ENCODE measurements around the gene TRDMT1. TPM values are rescaled to one million over a fixed set of nuclear protein-coding genes. Genes with fewer than 3 reads are reported as not detected.
A peak's percentile ranks its signal among the peaks of the same experiment; 100 is the strongest.

Gene TRDMT1
- polyA plus RNA-seq, 1 donor = 6.2 TPM

GRCh38 chr10:17231788-17232187 lies 30.3 kb upstream of the TRDMT1 start:
- no peak for DNase-seq
- Histone ChIP-seq H3K36me3 (ENCODE audit: control insufficient read depth, insufficient read depth, low read length) (peaks cover 22% of the 10 kb centered on the region), H3K4me1 (ENCODE audit: control insufficient read depth, insufficient read depth, low read length) (peaks cover 11% of the 10 kb centered on the region), H3K27ac (ENCODE audit: low read length) (no peak overlapping the region), H3K4me3 (ENCODE audit: low read length) (peak overlapping the region; percentile 84), H3K27me3 (ENCODE audit: control insufficient read depth, insufficient read depth, low read length) (peaks cover 36% of the 10 kb centered on the region), H3K9me3 (ENCODE audit: control insufficient read depth, low read depth, low read length) (peaks cover 19% of the 10 kb centered on the region)
- no CpG with 5 or more reads among the region's 1 CpG for WGBS (ENCODE audit: insufficient coverage, low lambda C conversion rate)

- Histone ChIP-seq H3K4me1 (ENCODE audit: control insufficient read depth, insufficient read depth, low read length) (peaks cover 11% of the 10 kb centered on the region), H3K4me3 (ENCODE audit: low read length) (peak overlapping the region; percentile 84), H3K9me3 (ENCODE audit: control insufficient read depth, low read depth, low read length) (peaks cover 19% of the 10 kb centered on the region), H3K36me3 (ENCODE audit: control insufficient read depth, insufficient read depth, low read length) (peaks cover 16% of the 10 kb centered on the region), H3K27ac (ENCODE audit: low read length) (peak overlapping the region; percentile 76), H3K27me3 (ENCODE audit: control insufficient read depth, insufficient read depth, low read length) (peaks cover 49% of the 10 kb centered on the region)
- peak; percentile 84 to 93 for DNase-seq
- WGBS (ENCODE audit: insufficient coverage, low lambda C conversion rate) = no CpG with 5 or more reads among the region's 43 CpGs
These were observed 28.7 kb upstream of the TRDMT1 start for GRCh38 chr10:17229967-17230682.

GRCh38 chr10:17229717-17229966 lies 28.2 kb upstream of the TRDMT1 start:
- Histone ChIP-seq H3K27ac (ENCODE audit: low read length) (peak overlapping the region; percentile 76), H3K9me3 (ENCODE audit: control insufficient read depth, low read depth, low read length) (peaks cover 17% of the 10 kb centered on the region), H3K36me3 (ENCODE audit: control insufficient read depth, insufficient read depth, low read length) (peaks cover 13% of the 10 kb centered on the region), H3K4me1 (ENCODE audit: control insufficient read depth, insufficient read depth, low read length) (peaks cover 11% of the 10 kb centered on the region), H3K4me3 (ENCODE audit: low read length) (peak overlapping the region; percentile 84), H3K27me3 (ENCODE audit: control insufficient read depth, insufficient read depth, low read length) (peaks cover 52% of the 10 kb centered on the region)
- WGBS (ENCODE audit: insufficient coverage, low lambda C conversion rate) = no CpG with 5 or more reads among the region's 21 CpGs
- no peak for DNase-seq

DNA sequence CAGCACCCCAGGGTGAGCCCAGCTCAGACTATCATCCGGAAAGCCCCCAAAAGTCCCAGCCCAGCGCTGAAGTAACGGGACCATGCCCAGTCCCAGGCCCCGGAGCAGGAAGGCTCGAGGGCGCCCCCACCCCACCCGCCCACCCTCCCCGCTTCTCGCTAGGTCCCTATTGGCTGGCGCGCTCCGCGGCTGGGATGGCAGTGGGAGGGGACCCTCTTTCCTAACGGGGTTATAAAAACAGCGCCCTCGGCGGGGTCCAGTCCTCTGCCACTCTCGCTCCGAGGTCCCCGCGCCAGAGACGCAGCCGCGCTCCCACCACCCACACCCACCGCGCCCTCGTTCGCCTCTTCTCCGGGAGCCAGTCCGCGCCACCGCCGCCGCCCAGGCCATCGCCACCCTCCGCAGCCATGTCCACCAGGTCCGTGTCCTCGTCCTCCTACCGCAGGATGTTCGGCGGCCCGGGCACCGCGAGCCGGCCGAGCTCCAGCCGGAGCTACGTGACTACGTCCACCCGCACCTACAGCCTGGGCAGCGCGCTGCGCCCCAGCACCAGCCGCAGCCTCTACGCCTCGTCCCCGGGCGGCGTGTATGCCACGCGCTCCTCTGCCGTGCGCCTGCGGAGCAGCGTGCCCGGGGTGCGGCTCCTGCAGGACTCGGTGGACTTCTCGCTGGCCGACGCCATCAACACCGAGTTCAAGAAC lies 27.7 kb upstream of the TRDMT1 start:
- Histone ChIP-seq H3K27ac (ENCODE audit: low read length) (peak overlapping the region; percentile 90), H3K27me3 (ENCODE audit: control insufficient read depth, insufficient read depth, low read length) (peaks cover 53% of the 10 kb centered on the region), H3K4me3 (ENCODE audit: low read length) (peak overlapping the region; percentile 84), H3K4me1 (ENCODE audit: control insufficient read depth, insufficient read depth, low read length) (peaks cover 11% of the 10 kb centered on the region), H3K9me3 (ENCODE audit: control insufficient read depth, low read depth, low read length) (peaks cover 15% of the 10 kb centered on the region), H3K36me3 (ENCODE audit: control insufficient read depth, insufficient read depth, low read length) (peaks cover 8% of the 10 kb centered on the region)
- peak; percentile 53 to 65 for DNase-seq
- WGBS (ENCODE audit: insufficient coverage, low lambda C conversion rate) = no CpG with 5 or more reads among the region's 72 CpGs

GRCh38 chr10:17228091-17229015 lies 26.9 kb upstream of the TRDMT1 start, which contains the start of gene VIM:
Gene VIM, plus strand, starts transcription at chr10:17228241. Its CDS starts 1,182 bp downstream, at chr10:17229423.
- Histone ChIP-seq H3K36me3 (ENCODE audit: control insufficient read depth, insufficient read depth, low read length) (peaks cover 2% of the 10 kb centered on the region), H3K27me3 (ENCODE audit: control insufficient read depth, insufficient read depth, low read length) (peaks cover 50% of the 10 kb centered on the region), H3K4me3 (ENCODE audit: low read length) (peak within 1 kb of the TSS; percentile 84), H3K9me3 (ENCODE audit: control insufficient read depth, low read depth, low read length) (peaks cover 11% of the 10 kb centered on the region), H3K4me1 (ENCODE audit: control insufficient read depth, insufficient read depth, low read length) (peaks cover 8% of the 10 kb centered on the region), H3K27ac (ENCODE audit: low read length) (peak within 1 kb of the TSS; percentile 90)
- no CpG with 5 or more reads among the region's 77 CpGs for WGBS (ENCODE audit: insufficient coverage, low lambda C conversion rate)
- DNase-seq = peak; percentile 54 to 68

- DNase-seq = peak in 1 of 2 donors; percentile 24
- H3K36me3 ChIP-seq (ENCODE audit: control insufficient read depth, insufficient read depth, low read length) = no peaks in the 10 kb centered on the region
- H3K27ac ChIP-seq (ENCODE audit: low read length) = peak overlapping the region; percentile 90
- peaks cover 50% of the 10 kb centered on the region for H3K27me3 ChIP-seq (ENCODE audit: control insufficient read depth, insufficient read depth, low read length)
- 11% methylated on average over 3 of the region's 12 CpGs for WGBS (ENCODE audit: insufficient coverage, low lambda C conversion rate)
- H3K9me3 ChIP-seq (ENCODE audit: control insufficient read depth, low read depth, low read length) = peaks cover 11% of the 10 kb centered on the region
- H3K4me3 ChIP-seq (ENCODE audit: low read length) = peak overlapping the region; percentile 84
- H3K4me1 ChIP-seq (ENCODE audit: control insufficient read depth, insufficient read depth, low read length) = peaks cover 6% of the 10 kb centered on the region
These were observed 26.1 kb upstream of the TRDMT1 start for GRCh38 chr10:17227367-17228090.

DNA sequence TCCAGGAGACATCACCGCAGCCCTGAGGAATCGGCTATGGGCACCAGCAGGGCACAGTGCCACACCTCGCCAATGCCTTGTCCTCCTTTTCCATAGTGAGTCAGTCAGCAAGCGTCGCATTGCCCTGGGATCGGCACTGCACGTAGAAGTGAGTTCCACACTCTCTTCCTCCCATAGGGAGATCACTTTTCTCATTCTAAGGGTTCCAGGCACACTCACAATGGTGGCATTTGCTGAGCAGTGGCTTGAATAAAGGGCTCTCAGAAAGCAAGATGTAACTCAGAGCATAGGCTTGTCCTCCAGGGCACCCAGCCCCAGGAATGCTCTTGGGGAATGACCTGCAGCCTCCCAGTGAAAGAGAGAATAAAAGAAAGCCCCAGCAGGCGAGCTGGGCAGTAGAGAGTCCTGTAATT lies 25.4 kb upstream of the TRDMT1 start:
- Histone ChIP-seq H3K4me3 (ENCODE audit: low read length) (no peak overlapping the region), H3K36me3 (ENCODE audit: control insufficient read depth, insufficient read depth, low read length) (no peaks in the 10 kb centered on the region), H3K27ac (ENCODE audit: low read length) (no peak overlapping the region), H3K9me3 (ENCODE audit: control insufficient read depth, low read depth, low read length) (peaks cover 11% of the 10 kb centered on the region), H3K4me1 (ENCODE audit: control insufficient read depth, insufficient read depth, low read length) (peaks cover 6% of the 10 kb centered on the region), H3K27me3 (ENCODE audit: control insufficient read depth, insufficient read depth, low read length) (peaks cover 52% of the 10 kb centered on the region)
- no peak for DNase-seq
- WGBS (ENCODE audit: insufficient coverage, low lambda C conversion rate) = no CpG with 5 or more reads among the region's 8 CpGs

- H3K36me3 ChIP-seq (ENCODE audit: control insufficient read depth, insufficient read depth, low read length) = no peaks in the 10 kb centered on the region
- H3K27me3 ChIP-seq (ENCODE audit: control insufficient read depth, insufficient read depth, low read length) = peaks cover 52% of the 10 kb centered on the region
- H3K9me3 ChIP-seq (ENCODE audit: control insufficient read depth, low read depth, low read length) = peaks cover 11% of the 10 kb centered on the region
- H3K4me3 ChIP-seq (ENCODE audit: low read length) = no peak overlapping the region
- H3K4me1 ChIP-seq (ENCODE audit: control insufficient read depth, insufficient read depth, low read length) = peaks cover 6% of the 10 kb centered on the region
- no peak overlapping the region for H3K27ac ChIP-seq (ENCODE audit: low read length)
- WGBS (ENCODE audit: insufficient coverage, low lambda C conversion rate) = 20% methylated on average over 1 of the region's 4 CpGs
- no peak for DNase-seq
These were observed 24.3 kb upstream of the TRDMT1 start for GRCh38 chr10:17225808-17226207.

DNA sequence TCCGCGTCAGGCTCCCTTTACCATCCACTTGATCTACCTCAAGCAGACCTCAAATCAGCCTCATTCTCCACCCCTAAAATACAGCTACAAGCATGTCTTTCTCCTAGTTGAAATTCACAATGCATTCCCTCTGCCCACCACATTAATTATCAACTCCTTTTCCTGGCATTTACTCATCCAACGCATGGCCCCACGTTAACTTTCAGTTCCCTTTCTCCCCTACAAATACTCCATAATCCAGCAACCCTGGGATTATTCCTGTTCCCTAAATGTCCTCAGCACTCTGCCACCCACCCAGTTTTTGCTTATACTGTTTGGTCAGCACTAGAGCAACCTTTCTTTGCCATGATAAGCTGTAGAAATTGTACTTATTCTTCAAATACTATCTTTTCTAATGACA lies 20.9 kb upstream of the TRDMT1 start:
- Histone ChIP-seq H3K9me3 (ENCODE audit: control insufficient read depth, low read depth, low read length) (no peaks in the 10 kb centered on the region), H3K4me1 (ENCODE audit: control insufficient read depth, insufficient read depth, low read length) (no peaks in the 10 kb centered on the region), H3K27ac (ENCODE audit: low read length) (no peak overlapping the region), H3K36me3 (ENCODE audit: control insufficient read depth, insufficient read depth, low read length) (no peaks in the 10 kb centered on the region), H3K4me3 (ENCODE audit: low read length) (no peak overlapping the region), H3K27me3 (ENCODE audit: control insufficient read depth, insufficient read depth, low read length) (peaks cover 24% of the 10 kb centered on the region)
- no peak for DNase-seq
- WGBS (ENCODE audit: insufficient coverage, low lambda C conversion rate) = 81% methylated on average over 3 of the region's 4 CpGs
